DOHH2 (cell line): Measurements from ENCODE around the gene FAM83C.

Experiments used
- CTCF ChIP-seq: fragments of 200-600 bp; sonication (generic); IDR thresholded peaks from one replicate; pipeline ENCODE4 v1.5.1; 2014; ENCODE audit warnings: antibody characterized with exemption, mild to moderate bottlenecking, low read depth, low read length; ENCODE audit not compliant: poor library complexity, severe bottlenecking
- EZH2phosphoT487 ChIP-seq: fragments of 200-600 bp; sonication (generic); IDR thresholded peaks from 2 replicates; pipeline ENCODE4 v1.6.1; 2017; ENCODE audit warnings: borderline replicate concordance, mild to moderate bottlenecking, antibody characterized with exemption, low read length, moderate library complexity, mixed read lengths

- TF ChIP-seq CTCF (no peak), EZH2phosphoT487 (no peak)
Measured at GRCh38 chr20:35281506-35282101, 10.6 kb downstream of the FAM83C start.
